Activated T-helper 1 cell treated with Interleukin-2 at 50 U/mL for 16 hours (primary cell): ENCODE measurements around the gene NCOR2.

Experiments
- DNase-seq: peaks from one replicate; pipeline ENCODE4 v3.0.0-alpha.2; 2020; ENCODE audit warnings: low read depth

NCOR2 gene

GRCh38 chr12:124566997-124567672 is at the start of gene NCOR2:
NCOR2 (minus strand) TSS chr12:124567612; CDS start chr12:124495251, 72,361 bp downstream.
- DNase-seq, result peak; percentile 38

GRCh38 chr12:124616394-124617221 is 49.2 kb upstream of the NCOR2 start:
- DNase-seq, result no peak

GRCh38 chr12:124614512-124615292 is 47.3 kb upstream of the NCOR2 start:
- DNase-seq, result no peak

GRCh38 chr12:124613151-124613585 is 45.8 kb upstream of the NCOR2 start:
- DNase-seq, result no peak

- DNase-seq, result no peak
Observed at GRCh38 chr12:124612410-124612680, 44.9 kb upstream of the NCOR2 start.

GRCh38 chr12:124611559-124612409 is 44.4 kb upstream of the NCOR2 start:
- DNase-seq, result no peak

GRCh38 chr12:124610629-124611558 is 43.5 kb upstream of the NCOR2 start:
- no peak for DNase-seq

GRCh38 chr12:124610021-124610612 is 42.7 kb upstream of the NCOR2 start:
- DNase-seq, result no peak

GRCh38 chr12:124609041-124609989 is 41.9 kb upstream of the NCOR2 start:
- peak; percentile 85 for DNase-seq

- no peak for DNase-seq
Observed at GRCh38 chr12:124608450-124608870, 41.0 kb upstream of the NCOR2 start.

GRCh38 chr12:124607681-124608425 is 40.4 kb upstream of the NCOR2 start:
- DNase-seq, result no peak

GRCh38 chr12:124605883-124606774 is 38.7 kb upstream of the NCOR2 start:
- no peak for DNase-seq

- DNase-seq, result no peak
Observed at GRCh38 chr12:124605150-124605882, 37.9 kb upstream of the NCOR2 start.

GRCh38 chr12:124604264-124604680 is 36.9 kb upstream of the NCOR2 start:
- no peak for DNase-seq

- DNase-seq, result no peak
Observed at GRCh38 chr12:124603831-124604251, 36.4 kb upstream of the NCOR2 start.

GRCh38 chr12:124603100-124603541 is 35.7 kb upstream of the NCOR2 start:
- no peak for DNase-seq
